GM04503 (cell line): ENCODE results near the gene PDE4D.

Experiments
- DNase-seq: peaks from one replicate; pipeline ENCODE4 v3.0.0-alpha.2; 2012; ENCODE audit warnings: low read depth

The PDE4D gene

DNA sequence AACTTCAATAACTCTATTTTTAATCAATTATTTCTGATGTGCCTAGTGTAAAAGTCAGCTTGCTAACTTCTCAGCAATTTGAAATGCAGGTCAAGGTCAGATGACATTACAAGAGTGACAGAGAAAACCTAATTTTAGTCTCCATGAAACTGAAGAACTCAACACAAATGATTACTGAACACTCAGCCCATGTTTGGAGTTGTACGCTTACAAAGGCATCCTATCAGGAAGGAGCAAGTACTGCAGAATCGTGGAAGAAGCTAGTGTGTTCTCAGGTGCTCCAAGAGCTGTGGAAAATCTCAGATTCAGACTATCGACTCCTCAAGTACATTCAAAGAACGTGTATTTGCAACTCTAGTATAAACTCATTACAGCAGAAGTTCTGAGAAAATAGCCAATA lies 526.7 kb downstream of the PDE4D start:
- DNase-seq, result no peak

DNA sequence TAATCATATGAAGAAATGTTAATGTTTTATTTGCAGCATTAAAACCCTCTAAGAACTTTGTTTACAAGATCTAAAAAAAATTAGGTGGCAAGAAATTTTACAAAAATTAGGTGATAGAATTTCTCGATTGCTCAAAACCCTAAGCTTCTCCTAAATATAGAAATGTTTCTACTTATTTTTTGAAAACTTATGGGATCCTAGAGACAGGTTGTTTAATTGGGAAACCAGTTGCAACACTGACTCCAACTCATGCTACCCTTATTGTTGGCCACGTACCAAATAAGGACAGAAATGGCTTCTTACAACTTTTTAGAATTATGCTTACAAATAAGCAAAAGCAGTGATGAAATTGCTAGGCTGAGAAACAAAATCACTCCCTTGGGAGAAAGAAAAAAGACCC lies 531.1 kb downstream of the PDE4D start:
- no peak for DNase-seq

DNA sequence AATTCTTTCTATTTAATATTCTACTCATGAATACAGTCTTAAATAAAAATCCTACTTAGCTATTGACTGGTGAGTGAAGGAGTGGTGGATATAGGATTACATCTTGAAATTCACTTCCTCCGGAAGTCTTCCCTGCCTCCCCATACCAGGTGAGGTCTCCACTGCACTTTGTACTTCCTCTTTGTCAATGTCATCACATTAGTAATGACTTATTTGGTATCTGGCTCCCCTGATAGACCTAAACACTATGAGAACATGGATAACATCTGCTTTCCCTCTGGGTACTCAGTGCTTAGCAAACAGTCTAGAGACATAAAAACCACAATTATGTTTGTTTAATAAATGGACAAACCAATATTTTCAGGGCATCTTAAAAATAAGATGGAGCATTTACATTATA lies 532.1 kb downstream of the PDE4D start:
- no peak for DNase-seq

DNA sequence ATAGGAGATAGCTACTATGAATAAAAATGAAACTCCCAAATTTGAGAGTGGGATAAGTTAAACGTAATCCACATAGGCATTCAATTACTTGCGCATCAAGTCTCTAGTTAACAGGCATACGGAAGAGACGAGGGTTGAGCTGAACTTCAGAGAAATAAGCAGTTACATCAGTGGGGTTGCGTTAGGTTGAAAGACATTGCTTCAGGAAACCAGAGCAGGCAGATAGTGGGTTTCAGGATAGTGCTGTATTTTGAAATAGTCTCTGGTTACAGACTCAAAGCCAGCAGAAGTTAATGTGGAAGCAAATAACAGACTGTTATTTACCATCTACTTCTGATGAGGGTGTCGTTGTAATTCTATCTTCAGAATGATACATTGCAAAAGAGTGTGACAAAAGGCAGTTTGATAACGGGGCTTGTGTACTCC lies 533.4 kb downstream of the PDE4D start:
- DNase-seq, result no peak

DNA sequence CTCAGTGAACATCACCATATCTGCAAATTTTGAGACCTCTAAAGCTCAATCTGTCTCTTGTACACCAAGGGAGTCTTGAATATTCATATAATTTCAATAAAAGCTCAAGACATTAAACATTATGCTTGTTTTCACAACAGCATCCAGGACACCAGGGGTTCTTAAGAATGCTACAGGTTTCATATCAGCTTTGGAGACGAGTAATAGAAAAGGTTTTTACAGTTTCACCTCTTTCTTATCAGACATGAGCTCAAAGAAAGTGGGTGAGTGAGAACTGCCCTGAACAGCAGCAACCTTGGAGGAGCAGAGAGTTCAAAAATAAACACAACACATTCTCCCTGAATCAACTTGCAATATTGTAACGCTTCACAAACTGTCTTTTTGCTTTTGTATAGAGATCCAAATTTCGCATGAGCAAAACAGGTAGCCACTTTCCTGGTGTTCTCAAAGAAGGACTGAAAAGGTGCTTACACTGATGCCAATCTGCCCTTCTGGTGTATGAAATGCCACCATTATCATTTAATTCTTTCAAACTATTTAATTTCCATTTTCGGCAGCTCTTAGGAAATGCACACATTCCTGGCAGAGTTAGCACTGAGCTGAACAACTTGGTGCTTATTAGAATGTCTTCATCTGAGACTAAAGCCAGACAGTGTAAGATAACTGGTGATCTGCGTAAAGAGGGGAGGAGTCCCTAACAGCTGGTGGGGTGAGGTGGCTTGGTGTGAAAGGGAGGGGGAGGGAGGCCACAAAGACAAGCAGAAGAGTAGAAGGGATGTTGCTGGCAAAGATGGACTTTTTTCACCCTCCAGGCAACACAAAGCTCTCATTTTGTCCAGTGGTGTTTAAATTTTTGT lies 535.3 kb downstream of the PDE4D start:
- no peak for DNase-seq

DNA sequence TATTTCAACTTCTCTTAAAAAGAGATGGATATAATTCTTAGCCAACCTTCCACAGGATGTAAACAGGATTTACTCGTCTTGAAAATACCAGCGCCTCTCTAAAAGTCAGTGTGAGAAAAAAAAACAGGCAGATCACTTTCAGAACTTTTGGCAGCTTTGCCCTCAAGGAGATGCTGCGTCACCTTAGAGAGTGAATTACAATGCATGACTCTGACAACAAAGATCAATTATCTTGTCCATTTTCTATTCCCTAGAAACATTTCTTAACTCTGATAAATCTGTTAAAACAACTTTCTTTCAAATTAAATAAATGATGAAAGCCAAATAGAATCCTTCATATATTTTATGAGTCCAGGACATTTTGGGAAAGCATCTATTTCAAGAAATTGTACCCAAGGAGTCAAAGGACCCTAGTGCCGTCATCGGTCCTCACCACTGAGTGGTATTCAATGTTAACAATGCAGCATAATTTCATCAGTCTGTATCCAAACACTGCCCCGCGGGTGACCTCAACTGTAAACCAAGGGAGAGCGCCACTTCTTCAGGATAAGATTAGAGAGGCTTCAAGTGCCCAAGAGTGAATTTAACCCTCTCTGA lies 536.0 kb downstream of the PDE4D start:
- no peak for DNase-seq

DNA sequence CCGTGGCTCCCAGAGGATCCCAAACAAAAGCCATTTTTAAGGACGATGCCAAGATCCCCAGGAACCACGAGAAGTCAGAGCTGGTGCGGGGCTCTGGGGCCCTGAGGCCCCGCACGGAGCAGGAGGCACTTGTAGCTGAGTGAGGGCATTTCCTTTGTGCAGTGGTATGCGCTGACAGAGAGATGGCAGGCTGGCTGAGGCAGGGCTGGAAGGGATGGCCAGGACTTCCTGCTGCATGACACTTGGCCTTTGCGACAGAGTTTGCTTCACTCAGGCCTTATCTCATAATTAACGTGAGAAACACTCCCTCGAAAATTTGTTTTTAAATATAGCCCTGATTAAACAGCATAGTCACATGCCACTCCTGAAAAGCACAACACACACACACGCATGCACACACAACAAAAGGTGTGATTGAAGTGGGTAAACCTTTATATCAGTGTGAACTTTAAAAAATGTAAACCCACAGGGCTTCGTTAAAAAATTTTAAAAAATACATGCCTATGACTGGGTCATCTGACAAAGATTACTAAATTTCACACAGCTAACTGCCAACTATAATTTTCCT lies 536.6 kb downstream of the PDE4D start:
- DNase-seq, result no peak

DNA sequence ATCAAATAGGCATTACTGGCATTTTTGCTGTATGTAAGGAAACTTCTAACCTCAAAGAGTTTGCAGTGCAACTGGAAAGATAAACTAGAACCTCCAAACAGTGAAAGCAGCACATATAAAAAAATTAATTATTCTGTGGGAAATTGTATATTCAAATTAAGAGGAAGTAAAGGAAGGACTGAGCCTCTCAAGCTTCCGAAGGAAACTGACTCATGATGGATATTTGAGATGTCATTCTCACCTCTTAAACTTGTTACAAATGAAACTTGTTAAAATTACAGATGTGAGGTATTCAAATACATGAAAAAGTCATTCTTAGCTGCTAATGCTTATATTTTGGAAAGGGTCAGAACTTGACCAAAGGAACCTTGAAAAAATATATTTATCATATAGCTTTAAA lies 538.7 kb downstream of the PDE4D start:
- DNase-seq, result no peak

DNA sequence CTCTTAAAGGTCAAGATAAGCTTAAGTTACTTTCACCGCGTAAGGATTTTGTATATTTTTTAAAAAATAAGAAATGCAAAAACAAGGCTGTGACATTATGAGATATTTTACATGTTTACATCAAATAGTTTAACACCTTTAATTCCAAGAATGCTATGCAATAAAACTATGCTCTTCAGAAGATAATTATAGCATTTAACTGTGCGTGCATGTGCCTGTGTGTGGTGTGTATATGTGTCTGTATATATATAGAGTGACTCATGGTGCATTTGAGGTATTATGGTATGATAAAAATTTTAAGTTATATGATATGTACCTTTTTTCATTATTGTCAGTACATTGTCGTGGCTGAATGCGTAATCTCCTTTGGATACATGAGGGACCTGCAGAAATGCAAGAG lies 539.3 kb downstream of the PDE4D start:
- no peak for DNase-seq

DNA sequence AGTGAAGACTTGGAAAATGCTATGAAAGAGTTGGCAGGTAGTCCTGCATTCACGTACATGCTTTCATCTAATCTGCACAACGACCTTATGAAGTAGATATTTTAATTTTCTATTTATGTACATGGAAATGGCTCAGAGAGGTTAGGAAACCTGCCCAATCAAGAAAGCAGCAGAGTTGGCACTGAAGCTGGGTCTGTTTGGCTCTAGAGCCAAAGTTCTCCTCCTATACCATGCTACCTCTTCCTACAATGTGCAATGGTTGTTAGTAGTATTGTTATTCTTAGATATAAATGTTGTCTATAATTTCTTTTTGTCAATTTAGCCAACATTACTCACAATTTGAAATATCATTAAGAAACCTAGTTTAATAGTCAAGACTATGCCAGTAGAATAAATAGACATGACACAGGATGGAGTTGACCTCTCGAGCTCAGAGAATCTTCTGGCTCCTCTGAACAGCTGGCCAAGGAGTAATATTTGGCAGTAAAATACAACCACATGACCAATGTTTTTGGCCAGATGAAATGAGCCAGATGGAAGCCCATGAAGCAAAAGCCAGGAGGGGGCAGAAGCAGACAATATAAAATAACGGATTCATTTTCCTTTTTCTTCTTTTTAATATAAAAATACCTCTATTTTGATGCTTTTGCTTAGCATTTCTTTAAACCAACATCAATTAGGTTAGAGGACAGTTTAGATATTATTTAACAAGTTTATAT lies 542.3 kb downstream of the PDE4D start:
- DNase-seq, result no peak

DNA sequence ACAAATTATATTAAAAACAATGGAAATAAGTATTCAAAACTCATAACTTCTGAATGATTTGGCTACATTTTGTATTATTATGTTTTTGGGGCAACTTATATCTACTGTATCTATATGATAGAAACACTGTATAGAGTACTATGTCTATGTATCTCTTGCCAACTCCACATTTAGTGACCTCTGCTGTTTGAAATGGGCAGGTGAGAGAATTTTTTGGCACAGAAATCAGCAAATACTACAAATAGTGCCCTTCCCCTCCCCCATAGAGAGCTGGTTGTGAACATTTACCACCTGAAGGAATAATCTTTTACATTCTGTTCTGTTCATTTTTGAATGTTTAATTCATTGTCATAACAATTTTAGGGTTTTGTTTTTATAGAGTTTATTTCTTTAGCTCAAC lies 545.3 kb downstream of the PDE4D start:
- no peak for DNase-seq

DNA sequence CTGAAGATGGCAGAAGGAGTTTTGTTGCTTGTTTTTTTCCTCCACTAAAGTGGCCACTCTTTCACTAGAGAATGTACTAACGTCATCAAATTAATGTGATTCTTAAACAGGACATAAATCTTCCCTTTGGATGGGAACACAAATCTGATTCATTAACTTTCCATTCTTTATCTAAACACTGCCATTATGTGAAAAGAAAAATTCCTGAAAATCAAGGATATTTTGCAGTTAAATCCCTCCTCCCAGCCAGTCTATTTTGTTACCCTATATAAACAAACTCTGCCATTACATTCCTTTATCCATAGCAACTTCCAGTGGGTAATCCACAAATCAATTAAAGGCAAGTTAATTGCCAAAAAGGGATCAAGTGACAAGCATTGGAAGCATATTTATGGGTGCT lies 546.5 kb downstream of the PDE4D start:
- no peak for DNase-seq

DNA sequence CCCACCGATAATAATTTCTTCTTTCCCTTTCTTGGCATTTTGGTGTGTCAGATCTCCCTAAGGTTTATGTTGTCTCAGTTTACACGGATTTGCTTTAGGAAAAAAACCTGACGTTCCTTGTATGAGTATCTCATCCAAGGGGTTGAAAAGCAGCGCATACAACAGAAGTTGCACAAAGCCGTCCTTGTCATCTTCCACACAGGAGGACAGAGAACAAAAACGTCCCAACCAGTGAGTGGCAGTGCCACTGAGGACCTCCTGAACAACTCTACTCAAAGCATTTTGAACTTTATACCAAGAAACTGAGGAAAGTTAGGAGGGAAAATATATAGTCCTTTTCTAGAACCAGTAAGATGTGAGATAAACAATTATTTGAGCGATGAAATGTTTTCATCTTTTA lies 547.0 kb downstream of the PDE4D start:
- DNase-seq, result no peak

DNA sequence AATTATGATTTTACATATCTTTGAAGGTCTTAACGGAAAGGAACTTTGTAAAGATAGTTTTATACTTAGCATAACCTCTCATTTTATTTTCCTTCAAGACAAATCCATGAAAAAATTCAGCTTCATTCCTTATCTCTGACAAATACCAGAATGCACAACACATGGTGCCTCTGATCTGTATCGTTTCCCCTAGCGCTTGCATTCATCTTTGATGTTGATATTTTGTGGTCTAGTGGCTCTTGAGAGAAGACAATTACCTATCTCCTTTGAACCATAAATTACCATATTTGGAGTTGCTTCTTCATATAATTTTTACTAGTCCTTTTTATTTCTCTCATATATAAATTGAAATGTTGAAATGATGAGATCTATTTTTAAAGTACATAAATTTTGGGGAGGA lies 551.3 kb downstream of the PDE4D start:
- no peak for DNase-seq

DNA sequence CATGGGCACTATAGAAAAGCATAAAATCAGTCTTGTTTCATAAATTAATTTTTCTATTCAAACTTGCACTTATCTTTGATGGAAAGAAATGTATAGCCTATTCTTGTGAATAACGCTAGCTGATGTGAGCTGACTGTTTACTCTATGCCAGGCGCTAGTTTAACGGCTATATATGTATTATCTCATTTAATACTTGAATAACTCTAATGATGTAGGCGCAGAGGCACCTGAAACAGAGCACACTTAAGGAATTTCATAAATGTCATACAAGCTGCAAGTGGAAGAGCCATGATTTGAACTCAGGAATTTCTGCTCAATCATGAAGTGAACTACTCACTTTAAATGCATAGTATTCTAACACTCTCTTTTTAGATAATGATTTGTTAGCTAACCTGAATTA lies 551.8 kb downstream of the PDE4D start:
- no peak for DNase-seq

DNA sequence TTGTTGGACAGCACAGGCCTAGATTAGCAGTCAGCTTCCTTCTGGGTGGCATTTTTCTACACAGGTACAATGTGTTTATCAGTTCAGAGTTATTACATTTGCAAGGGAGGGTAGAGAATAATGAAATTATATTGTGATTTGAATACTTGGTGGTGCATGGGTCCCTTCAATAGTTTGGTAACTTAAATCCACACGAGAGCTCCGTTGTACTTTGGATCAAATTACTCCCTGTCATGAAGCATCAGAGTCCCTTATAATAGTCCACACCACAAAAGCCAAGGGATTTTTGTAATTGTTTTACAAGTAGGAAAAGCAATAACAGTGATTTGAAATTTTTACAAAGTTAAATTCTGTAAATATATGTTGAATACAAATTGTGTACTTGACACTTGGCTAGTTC lies 552.4 kb downstream of the PDE4D start:
- no peak for DNase-seq

DNA sequence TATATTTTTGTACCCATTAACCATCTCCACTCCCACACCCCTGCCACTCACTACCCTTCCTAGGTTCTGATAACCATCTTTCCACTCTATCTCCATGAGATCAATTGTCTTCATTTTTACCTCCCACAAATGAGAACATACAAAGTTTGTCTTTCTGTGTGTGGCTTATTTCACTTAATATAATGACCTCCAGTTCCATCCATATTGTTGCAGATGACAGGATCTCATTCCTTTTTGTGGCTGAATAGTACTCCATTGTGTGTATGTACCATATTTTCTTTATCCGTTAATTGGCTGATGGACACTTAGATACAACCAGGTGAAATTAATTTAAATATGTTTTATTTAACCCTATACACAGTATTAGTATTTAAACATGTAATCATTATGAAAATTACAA lies 552.9 kb downstream of the PDE4D start:
- DNase-seq, result no peak

DNA sequence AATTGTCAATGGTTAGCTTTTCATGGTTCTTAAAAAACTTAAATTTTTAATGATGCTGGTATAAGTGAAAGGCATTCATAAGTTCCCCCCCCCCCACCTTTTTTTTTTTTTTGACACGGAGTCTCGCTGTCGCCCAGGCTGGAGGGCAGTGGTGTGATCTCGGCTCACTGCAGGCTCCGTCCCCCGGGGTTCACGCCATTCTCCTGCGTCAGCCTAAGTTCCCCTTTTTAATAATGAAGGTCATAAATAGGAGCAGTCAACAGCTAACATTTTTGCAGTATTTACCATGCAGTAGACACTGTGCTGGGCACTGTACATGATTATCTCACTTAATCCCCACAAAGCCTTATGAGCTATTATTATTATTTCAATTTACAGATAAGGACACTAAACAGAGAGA lies 556.3 kb downstream of the PDE4D start:
- no peak for DNase-seq

DNA sequence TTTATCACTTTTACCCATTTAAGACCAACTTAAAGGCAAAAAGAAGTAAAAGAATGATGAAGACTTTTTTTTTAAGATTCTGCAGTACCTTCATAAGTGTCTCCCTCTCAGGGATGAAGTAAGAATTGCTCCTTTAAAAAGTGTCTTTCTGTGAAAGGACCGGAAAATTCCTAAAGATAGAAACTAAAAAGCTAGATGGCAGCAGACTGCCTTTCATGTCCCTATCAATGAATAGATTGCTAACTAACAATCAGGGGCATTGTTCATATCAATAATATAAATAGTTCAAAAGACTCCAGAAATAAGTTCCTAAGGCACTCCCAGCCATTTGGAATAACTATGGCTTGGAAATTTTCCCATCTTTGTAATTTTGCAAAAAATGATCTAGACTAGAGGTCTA lies 558.0 kb downstream of the PDE4D start:
- no peak for DNase-seq

DNA sequence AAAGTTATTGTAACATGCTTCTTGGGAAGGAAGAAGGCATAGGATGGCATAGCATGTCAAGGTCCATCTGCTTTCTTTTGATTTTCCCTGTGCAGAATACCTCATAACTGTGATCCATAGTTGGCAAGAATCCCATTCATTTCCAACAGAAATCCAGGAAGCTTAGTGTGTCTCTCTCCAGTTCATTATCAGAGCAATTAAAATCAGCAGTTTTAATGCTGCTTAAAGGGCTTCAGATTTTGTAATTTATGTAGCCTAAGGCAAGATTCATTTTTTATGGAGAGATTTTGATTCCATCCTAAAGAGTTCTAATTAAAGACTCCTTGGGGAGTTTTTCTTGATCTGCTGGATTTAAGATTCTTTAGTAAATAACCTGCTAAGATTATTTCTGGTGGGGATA lies 560.1 kb downstream of the PDE4D start:
- DNase-seq, result no peak

DNA sequence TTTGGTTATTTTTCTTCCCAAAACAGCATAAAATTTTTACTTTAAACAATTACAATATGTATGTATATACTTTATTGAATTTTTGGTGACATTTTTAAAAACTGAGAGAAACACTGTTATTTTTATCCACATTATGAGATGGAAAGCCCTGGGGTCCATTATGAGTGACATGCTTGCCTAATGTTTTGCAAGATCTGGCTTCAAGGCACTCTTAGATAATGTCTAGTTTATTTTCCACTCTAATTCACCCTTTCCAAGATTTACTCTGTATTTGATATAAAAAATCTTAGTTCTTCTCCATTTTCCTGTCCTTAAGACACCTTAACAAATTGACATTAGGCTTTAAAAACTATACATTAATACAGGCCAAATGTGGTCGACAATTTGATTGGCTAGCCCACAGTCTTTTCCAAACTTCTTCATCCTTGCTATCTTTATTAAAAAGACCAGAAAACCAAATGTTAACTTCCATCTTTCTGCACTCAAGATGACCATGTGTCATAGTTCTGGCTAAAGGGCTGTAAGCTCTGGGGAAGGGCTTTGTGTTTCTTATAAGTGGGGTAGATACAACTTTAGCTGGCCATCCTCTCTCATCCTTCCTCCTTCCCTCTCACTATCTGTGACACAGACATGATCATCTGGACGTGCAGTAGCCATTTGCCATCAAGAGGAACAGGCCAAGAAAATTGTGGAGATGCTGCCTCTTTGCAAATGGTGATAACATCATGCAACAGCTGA lies 561.1 kb downstream of the PDE4D start:
- no peak for DNase-seq

DNA sequence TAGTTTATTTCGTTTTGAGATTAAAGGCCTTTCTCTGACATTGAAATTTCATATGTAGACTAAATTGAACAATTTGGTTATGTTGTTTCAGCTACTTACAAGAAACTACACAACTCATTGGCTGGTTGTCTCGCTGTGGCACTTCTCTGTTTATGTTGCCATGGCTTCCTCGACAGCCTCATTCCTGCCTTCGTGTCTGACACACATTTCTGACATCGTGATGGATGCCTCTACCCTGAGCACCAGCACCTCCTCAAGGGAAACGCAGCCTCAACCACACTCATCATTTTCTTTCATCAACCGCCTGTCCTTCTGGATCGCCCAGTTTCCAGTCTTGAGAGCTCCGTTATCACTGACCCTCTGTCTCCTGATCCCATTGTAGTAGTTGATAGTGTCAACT lies 562.8 kb downstream of the PDE4D start:
- no peak for DNase-seq
